ENCODE measurements around the gene COL12A1. TPM values are rescaled to one million over a fixed set of nuclear protein-coding genes. Genes with fewer than 3 reads are reported as not detected.

The COL12A1 gene
- total and polyA plus RNA-seq, 2 donors (not counting 3 experiments of a cell fraction or from before 2014, with no cell fraction given): 48.5 to 89.1 TPM

DNA sequence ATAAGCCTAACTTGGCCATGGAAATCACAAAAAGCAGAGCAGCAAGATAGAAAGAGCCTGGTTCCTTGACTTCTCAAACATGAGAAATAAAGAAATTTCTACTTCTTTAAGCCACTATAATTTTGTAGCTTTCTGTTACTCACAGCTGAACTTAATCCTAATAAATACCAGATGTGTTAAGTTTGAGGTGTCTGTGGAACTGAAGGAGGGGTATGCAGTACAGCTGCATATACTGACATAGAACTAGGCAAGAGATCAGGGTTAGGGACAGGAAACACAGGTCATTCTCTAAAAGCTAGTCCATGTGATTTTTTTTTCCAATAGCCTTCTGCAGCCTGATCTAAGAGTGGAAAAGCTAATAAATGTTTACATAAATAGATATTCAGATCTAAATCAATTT lies 123.9 kb downstream of the COL12A1 start:
- H3K4me2 ChIP-seq (ENCODE audit: insufficient read depth, low read length): no peak overlapping the region
- H3K4me3 ChIP-seq (replicated peaks in 1 of 3; ENCODE audit: insufficient read depth in 1 of 3, low read depth in 1 of 3, low read length in 3 of 3): no peak overlapping the region
- FAIRE-seq: no peak
- ChIA-PET POLR2A (no interaction called here), CTCF (interaction anchor here (1.2 to 1.8 kb wide), 5 partner anchors 9 to 122 kb away, joined by 3 to 9 read pairs (median 3); no protein-coding TSS in a partner anchor)
- no peaks in the 10 kb centered on the region for H3K9me1 ChIP-seq (replicated peaks; ENCODE audit: control insufficient read depth, extremely low read depth, insufficient read depth, low read length)
- no peak overlapping the region for H3K27ac ChIP-seq (ENCODE audit: insufficient read depth, low read depth, low read length)
- no peak for DNase-seq (ENCODE audit: low read depth, low spot score)
- H3K9ac ChIP-seq (replicated peaks; ENCODE audit: extremely low read depth, insufficient read depth, low read length): no peak overlapping the region
- H3K79me2 ChIP-seq (ENCODE audit: control insufficient read depth, insufficient read depth, low read length): no peaks in the 10 kb centered on the region
- peaks cover 3% of the 10 kb centered on the region for H3K4me1 ChIP-seq (ENCODE audit: control insufficient read depth, extremely low read depth, insufficient read depth, low read length)
- no peak overlapping the region for H2AFZ ChIP-seq (ENCODE audit: low read depth, low read length)
- TF ChIP-seq, protein P1, sequence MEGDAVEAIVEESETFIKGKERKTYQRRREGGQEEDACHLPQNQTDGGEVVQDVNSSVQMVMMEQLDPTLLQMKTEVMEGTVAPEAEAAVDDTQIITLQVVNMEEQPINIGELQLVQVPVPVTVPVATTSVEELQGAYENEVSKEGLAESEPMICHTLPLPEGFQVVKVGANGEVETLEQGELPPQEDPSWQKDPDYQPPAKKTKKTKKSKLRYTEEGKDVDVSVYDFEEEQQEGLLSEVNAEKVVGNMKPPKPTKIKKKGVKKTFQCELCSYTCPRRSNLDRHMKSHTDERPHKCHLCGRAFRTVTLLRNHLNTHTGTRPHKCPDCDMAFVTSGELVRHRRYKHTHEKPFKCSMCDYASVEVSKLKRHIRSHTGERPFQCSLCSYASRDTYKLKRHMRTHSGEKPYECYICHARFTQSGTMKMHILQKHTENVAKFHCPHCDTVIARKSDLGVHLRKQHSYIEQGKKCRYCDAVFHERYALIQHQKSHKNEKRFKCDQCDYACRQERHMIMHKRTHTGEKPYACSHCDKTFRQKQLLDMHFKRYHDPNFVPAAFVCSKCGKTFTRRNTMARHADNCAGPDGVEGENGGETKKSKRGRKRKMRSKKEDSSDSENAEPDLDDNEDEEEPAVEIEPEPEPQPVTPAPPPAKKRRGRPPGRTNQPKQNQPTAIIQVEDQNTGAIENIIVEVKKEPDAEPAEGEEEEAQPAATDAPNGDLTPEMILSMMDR (IDR thresholded peaks at IDR 0.05; ENCODE audit: extremely low read depth in 1 of 2, insufficient read depth in 1 of 2, low read depth in 1 of 2, low read length in 2 of 2): no peak
- no peak for TF ChIP-seq POLR2AphosphoS5 (IDR thresholded peaks at IDR 0.05; ENCODE audit: insufficient read depth, low read depth, low read length)
- TF ChIP-seq FOS (IDR thresholded peaks at IDR 0.05; ENCODE audit: borderline replicate concordance, insufficient read depth, low read length): no peak
- TF ChIP-seq GATA2 (IDR thresholded peaks at IDR 0.05; ENCODE audit: insufficient read depth, insufficient read length, low read depth, low read length): no peak
- no peak for TF ChIP-seq JUN (IDR thresholded peaks at IDR 0.05; ENCODE audit: borderline replicate concordance, insufficient read depth, insufficient read length, low read depth)
- TF ChIP-seq, protein P2, sequence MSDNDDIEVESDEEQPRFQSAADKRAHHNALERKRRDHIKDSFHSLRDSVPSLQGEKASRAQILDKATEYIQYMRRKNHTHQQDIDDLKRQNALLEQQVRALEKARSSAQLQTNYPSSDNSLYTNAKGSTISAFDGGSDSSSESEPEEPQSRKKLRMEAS (IDR thresholded peaks at IDR 0.05; ENCODE audit: insufficient read depth, insufficient read length): no peak
- no peak for TF ChIP-seq POLR2A (IDR thresholded peaks at IDR 0.05; ENCODE audit: low read depth, low read length)
- TF ChIP-seq EZH2 (IDR thresholded peaks at IDR 0.05; ENCODE audit: borderline replicate concordance, low read depth, low read length, severe bottlenecking): no peak
- TF ChIP-seq MYC (IDR thresholded peaks at IDR 0.05; ENCODE audit: low read depth, low read length): no peak
- no TSS peak for BruUV-seq (replicated peaks)
- H4K20me1 ChIP-seq (replicated peaks; ENCODE audit: control insufficient read depth, extremely low read depth, insufficient read depth, low read length): no peaks in the 10 kb centered on the region
- intact Hi-C loops (cut with micrococcal nuclease): no loop called here
- no peaks in the 10 kb centered on the region for H3K27me3 ChIP-seq (ENCODE audit: control insufficient read depth in 2 of 2, insufficient read depth in 2 of 2, low read length in 2 of 2)
- dilution Hi-C loops (cut with MboI; ENCODE audit: extremely low pct_ligation_motif_present, low sequenced_read_pairs): no loop called here
- H3K36me3 ChIP-seq (ENCODE audit: control insufficient read depth in 2 of 2, extremely low read depth in 1 of 2, insufficient read depth in 2 of 2, low read length in 2 of 2): no peaks in the 10 kb centered on the region
- no peaks in the 10 kb centered on the region for H3K9me3 ChIP-seq (replicated peaks; ENCODE audit: control insufficient read depth, insufficient read depth, low read length)

Data from endothelial cell of umbilical vein (primary cell).